ENCODE measurements around the gene CAMK1D.
A peak's percentile ranks its signal among the peaks of the same experiment; 100 is the strongest.
"Not testable (repeated sequence)": the region's sequence is repeated elsewhere in the genome, so short reads cannot be mapped to it uniquely, and the experiment has no call there.

The CAMK1D gene

DNA sequence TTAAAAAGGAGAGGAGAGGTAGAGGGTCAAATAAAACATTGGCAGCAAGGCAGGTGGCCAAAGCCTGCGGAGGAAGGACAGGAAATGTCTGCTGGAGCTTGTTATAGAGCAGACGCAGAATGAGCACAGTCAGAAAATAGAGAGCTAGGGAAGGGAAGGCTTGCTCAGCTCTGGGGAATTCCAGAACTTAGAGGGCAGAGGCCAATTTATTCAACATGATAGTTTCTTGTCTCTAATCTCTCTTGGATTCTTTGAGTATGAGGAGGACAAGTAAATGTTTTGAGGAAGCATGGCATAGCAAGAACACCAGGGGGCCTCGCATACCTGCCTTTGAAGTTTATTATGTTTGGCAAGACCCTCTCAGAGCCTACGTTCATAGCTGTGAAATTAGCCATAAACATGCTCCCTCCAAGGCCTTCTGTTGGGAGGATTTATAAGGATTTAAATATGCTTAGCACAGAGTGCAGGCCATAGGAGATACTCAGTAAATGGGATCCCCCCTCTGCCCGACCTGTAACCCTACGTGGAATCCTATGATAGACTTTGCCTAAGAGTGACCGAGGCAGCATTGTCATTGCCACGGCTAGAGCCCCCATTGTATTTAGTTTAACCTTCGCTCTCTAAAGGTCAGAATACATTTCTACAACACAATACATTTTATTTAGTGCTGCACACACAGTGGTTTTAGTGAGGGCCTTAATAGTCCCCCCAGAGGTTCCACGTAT lies 358.3 kb downstream of the CAMK1D start:
- DNase-seq, result peak; percentile 75

DNA sequence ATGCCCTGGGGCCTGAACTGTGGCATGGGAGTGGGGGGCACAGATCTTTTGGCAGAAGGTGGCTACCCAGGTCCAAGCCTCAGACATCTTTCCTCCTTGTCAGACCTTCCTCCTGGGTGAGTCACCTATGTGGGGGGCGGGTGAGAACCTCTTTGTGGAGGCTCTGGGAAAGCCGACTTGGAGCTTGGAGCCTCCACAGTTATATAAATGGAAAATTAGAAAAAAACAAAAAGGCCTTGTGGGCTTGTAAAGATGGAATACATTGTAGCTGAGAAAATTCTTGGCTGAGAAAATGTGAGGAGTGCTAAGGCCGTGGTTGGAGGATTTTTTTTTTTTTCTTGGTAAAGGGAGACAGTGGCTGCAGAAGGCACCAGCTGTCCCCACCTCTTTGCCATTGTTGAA lies 359.7 kb downstream of the CAMK1D start:
- DNase-seq, result peak; percentile 60

DNA sequence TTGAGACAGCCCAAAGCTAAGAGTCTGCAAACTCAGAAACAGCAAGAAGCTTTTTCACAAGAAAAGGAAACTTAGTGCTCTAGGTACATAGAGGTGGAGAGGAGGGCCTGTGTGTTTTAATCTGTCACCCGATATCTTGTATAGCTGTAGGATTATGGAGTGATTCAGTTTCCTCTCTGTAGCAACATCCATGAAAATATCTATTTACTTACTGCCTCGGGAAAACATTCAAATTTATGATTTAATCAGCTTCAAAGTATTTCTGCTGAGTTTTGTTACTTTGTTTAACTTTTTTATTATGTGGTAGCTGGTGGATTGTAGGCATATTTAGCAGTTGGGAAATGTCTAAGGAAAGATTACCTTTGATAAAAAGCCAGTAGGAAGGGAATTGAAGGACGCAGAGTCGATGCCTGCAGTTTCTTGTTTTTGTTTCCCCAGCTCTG lies 360.2 kb downstream of the CAMK1D start:
- DNase-seq, result no peak

DNA sequence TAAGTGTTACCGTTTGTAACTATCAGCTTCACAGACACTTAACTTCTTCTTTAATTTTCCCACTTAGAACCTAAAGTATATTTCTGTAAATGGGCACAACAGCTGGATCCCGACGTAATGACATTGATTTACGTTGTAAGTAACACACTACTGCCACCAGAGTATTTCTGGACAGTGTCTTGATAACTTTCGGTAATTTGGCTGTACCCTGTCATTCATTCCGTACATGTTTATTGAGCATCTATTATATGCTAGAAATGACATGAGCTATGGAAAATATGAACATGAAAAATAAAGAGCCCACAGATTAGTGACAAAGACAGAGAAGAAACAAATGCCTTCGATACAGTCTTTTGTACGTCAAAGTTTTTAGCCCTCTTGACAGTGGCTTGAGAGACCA lies 360.8 kb downstream of the CAMK1D start:
- no peak for DNase-seq

DNA sequence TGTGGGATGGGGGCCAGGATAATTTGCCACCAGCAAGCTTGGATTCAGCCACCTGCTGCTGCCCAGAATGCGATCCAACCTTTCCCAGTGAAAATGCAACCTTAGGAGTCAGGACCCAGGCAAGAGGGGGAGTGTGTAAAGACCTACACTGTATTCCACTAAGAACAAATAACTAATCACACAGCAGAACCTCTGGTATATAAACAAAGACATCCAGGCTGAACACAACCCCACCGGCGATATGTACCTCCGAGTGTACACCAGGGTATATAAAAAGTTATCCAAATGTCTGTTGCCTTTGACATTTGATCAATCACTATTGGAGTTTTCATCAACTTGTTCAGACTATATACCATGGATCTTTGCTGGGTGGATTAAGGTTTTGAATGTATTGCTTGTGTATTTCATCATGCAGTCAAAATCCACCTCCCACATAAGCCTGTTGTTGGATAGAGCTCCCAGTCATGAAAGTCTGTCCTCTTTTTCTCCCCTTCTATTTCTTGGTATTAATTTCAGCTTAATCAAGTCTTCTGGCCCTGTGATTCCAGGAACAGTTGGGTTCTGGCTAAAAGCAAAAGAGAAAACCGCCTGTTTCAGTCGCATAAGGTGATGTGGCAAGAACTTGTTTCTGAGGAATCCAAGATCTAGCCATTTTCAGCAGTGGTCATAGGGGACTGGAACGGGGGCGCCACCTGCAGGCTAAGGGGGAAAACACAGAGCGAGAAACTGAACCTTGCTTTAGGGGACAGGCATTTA lies 361.4 kb downstream of the CAMK1D start:
- peak; percentile 87 for DNase-seq

DNA sequence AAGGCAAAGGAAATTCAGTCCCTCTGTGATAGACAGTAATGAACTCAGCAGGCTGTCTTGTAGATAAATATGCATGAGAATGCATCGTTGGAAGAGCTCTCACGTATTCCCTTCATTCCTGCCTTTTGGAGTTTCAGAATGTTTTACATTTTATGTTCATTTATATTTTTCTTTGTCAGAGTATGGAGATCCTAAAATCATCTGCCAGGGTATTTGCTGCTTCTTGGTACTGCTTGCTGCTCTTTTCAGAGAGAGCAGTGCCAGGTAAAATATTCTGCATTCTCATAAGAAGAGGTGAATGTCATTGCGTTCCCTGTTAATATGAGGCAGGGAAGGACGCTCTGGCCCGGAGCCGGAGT lies 362.0 kb downstream of the CAMK1D start:
- DNase-seq, result no peak

DNA sequence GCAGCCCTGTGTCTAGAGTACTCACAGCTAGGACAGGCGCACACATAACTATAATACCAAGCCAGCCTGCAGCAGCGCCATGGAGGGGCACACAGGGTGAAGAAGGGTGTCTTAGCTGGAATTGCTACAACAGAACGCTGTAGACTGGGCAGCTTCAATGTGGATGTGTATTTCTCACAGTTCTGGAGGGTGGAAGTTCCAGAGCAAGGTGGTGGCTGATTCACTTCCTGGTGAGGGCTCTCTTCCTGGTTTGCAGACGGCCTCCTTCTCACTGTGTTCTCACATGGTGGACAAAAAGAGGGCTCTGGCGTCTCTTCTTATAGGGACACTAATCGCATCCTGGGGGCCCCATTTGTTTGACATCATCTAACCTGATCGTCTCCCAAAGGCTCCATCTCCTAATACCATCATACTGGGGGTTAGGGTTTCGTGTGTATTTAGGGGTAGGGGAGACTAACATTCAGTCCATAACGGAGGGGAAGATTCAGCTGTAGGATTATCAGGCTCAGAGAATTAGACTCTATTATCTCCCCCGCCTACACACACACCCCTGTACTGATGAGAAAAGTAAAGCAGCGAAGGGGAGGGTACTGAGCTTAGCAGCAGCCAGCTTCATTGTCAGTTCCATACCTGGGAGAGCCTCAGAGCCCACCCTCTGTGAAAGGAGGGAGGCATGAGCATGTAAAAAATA lies 363.1 kb downstream of the CAMK1D start:
- no peak for DNase-seq

DNA sequence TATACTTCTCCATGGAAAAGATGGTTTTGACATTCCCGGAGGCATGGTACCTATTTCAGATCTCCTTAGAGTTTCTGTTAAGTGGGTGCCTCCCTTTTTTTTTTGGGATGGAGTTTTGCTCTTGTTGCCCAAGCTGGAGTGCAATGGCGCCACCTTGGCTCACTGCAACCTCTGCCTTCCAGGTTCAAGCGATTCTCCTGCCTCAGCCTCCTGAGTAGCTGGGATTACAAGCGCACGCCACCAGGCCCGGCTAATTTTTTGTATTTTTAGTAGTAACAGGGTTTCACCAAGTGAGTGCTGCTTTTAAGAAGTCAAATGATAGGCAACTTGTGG lies 363.6 kb downstream of the CAMK1D start:
- DNase-seq, result not testable (repeated sequence)

DNA sequence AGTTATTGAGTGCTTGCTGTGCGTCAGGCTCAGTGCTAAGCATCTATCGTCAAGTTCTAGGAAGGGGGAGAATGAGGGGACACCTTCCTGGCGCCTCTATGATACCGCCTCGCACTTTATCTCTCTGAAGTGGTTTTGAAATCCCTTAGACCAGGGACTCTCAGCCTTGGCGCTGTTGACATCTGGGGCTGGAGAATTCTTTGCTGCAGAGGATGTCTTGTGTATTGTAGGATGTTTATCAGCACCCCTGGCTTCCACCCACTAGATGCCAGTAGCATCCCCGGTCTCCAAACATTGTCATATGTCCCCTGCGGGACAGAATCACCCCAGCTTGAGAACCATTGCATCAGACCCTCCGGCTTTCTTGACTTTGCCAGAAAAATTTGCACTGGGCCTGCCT lies 366.7 kb downstream of the CAMK1D start:
- DNase-seq, result no peak

DNA sequence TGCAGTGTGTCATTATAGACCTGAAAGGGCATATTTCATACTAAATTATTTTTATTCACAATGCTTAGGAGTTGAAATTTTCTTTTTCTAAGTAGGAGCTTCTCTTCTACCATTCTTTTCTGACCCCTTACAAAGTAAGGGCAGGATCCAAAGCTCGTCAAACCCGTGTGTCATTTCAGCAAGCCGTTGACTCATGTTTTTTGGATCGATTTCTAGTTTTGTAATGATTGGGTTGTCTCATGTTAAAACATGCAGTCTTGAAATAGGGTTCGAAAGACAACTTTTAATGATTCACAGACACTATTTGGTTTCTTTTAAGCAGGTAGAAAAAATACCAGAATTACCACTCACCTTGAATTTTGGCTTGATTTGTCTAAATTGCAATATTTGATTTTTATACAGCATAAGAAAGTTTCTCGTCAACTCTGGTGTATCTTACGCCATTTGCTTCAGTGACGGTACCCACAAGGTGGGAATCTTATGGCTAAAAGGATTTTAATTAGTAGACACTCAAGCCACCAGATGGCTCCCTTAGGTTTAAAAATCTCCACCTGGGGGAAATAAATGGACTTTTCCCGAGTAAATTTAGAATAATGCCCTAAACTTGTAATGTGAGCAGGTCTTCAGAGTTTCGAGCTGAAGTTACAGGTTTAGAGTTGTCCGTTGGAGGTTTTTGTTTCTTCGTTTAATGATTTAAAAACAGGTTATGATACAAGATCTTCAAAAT lies 368.8 kb downstream of the CAMK1D start:
- no peak for DNase-seq

DNA sequence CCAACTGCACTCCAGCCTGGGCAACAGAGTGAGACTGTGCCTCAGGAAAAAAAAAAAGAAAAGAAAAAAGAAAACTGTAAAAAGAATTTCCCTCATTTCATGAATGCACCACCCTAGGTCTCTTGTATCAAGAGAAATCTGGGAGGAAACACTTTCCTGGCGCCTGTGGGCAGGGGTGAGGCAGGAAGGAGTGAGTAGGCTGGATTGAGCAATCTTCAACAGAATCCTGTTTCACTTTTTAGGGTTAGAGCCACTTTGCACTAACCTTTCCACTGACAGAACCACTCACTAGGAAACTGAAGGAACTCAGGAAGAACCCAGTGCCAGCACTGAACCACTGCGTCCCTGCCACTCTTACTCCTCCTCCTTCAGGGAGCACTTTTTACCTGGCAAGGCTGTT lies 370.0 kb downstream of the CAMK1D start:
- no peak for DNase-seq

DNA sequence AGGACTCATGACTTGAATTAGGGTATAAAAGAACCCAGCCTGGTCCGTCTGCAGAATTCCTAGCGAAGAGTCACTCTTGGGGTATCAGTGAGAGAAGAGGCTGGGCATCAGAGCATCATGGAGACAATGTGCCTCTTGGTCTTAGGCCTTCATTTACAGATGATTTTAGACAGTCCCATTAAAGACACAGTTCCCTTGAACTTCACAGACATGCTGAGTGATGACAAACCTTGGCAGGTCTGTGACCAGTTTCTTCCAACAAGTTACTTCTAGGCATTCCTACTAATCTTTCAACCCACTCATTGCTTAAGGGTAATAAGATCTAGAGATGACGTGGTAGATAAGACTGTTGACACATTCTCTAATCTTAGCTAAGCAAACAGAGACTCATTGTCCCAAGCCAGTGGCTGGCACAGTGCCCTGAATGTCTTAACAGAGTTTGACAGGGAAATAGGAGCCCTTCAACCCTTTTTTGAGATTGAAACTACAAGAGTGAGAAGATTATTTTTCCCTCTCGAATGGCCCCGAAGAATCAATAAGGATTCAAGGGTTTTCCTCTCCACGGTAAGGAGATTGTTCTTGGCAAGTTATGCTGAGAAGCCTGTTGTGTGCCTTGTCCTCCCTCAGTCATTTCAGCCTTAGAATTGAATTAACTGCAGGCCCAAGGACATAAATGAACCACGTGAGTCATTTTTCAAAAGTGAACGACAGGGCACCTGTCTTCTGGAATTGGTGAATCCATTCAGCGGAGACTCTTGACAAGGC lies 371.1 kb downstream of the CAMK1D start:
- DNase-seq, result peak; percentile 76

DNA sequence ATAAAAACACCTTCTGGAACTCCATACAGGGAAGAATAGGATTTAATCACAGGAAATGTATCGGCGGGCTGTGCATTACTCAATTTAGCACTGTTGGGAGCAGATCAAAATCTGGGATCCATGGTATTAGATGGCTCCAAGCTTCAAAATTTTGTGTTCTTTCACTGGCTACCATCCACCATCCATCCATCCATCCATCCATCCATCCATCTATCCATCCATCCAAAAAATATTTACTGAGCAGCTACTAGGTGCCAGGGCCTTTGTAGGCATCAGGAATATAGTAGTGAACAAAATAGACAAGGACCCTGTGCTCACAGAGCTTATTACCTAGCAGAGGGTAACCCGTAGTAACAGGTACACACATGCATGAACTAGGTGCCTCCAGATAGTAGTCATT lies 372.0 kb downstream of the CAMK1D start:
- DNase-seq, result no peak

DNA sequence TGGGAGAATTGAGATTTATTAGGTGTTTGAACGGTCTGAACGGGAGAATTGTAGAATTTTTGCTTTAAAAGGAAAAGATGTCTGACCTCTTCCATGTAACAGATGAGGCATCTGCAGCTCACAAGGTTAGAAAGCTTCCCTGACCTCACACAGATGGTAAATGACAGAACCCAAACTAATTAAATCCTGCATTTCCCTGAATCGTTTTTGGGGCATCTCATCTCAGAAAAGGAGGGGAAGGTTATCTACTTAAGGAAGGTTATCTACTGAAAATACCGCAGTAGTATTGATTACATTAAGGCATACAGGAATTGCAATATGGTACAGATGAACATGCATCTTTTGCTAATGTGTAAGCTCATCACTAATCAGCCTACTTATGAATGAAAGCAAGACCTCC lies 373.9 kb downstream of the CAMK1D start:
- no peak for DNase-seq

DNA sequence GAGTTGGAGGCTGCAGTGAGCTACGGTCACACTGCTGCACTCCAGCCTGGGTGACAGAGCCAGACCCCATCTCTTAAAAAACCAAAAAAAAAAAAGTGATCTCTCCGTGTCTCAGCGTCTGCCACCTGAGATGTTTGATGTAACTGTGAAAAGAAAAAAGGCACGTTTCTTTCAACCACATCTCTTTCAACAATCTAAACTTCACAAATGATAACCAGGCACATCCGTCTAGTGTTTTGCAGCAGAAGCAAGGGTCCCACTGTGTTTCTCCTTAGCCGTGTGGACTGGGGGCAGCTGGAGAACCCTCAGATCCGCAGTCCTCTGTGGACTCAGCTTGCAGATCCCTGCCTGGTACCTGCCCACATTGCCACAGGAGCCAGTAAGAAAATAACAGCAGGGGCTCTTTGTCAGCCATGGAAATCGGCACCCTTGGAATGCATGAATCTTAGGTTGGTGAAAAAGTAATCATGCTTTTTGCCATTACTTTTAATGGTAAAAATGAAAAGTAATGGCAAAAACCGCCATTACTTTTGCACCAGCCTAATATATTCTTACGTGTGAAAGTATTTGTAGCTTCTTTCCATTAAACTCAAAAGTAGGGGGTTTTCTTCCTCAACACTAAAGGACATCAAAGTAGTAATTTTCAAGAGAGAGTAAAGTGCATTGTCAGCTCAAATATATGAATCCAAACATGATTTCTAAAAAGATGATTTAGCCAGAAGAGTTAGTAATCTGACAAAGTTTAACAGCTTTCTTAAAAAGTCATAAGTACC lies 375.6 kb downstream of the CAMK1D start:
- DNase-seq, result no peak

DNA sequence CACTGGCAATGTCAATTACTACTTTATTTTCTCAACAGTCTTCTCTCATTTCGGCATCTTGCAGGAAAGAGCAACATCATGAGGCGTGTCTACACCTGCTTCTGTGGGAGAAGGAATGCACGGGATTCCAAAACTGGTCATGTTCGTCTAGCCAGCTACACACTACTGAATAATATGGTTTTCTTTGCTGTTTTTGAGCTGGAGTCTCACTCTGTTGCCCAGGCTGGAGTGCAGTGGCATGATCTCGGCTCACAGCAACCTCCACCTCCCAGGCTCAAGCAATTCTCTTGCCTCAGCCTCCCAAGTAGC lies 376.2 kb downstream of the CAMK1D start:
- not testable (repeated sequence) for DNase-seq

DNA sequence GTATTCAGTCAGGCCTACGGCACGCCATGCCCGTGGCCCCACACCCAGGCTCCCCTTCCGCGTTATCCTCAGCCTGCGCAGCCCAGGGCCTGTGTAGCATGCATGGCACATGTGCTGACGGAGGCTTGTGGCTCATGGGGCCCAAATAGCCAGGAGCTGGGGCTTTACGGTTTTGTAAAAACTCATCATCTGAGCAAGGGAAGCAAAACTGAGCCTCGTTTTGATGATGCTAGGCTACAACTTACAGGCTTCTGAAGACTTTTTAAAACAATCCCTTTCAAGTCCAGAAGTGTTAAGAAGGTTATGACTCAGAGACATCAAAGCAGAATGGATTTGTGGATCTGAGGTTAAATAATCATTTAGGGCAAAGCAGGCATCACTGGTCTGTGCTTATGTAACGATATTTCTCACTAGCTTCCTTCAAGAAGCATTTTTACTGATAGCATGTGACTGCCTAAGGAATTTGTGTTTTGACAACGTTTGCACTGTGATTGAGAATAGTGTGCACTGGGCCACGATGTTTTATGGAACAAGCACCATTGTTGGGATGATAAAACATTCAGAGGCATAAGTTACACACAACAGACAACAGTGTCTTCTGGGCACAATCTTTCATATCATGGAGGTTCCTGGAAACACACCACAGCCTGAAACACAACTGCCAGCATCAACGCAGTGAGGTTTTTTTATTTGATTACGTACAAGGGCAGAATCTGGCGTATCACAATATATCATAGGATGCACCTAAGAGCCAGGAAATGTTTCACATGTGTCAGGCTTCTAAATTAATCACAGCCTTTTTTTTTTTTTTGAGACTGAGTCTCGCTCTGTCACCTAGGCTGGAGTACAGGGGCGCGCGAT lies 377.9 kb downstream of the CAMK1D start:
- DNase-seq, result no peak

DNA sequence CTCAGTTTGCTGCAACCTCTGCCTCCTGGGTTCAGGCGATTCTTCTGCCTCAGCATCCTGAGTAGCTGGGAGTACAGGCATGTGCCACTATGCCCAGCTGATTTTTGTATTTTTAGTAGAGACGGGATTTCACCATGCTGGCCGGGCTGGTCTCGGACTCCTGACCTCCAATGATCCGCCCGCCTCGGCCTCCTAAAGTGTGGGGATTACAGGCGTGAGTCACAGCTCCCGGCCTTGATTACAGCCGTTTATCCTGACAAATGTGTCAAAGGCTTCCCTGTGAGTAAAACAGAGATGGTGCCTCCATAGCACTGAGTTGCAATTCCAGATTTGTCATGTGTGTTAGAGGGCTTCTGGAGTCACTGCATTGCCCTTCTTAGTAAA lies 378.5 kb downstream of the CAMK1D start:
- peak; percentile 69 for DNase-seq

DNA sequence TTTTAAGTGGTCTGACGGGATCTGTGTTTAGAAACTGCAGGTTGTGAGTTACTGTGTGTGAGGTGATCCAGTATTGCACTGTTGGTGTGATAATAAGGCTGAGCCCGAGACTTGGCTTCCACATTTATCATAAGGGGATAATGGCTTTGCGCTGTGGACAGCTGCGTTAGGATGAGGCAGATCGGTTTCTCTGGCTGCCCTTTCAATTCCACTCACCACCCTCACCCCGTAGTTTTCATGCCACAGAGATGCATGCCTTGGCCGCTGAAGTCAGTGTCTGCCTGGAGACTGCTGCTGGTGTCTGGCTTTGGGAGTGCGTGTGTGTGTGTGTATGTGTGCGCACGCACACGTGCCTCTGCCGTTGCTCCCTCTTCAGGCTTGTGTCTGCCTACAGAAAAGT lies 379.1 kb downstream of the CAMK1D start:
- DNase-seq, result no peak

DNA sequence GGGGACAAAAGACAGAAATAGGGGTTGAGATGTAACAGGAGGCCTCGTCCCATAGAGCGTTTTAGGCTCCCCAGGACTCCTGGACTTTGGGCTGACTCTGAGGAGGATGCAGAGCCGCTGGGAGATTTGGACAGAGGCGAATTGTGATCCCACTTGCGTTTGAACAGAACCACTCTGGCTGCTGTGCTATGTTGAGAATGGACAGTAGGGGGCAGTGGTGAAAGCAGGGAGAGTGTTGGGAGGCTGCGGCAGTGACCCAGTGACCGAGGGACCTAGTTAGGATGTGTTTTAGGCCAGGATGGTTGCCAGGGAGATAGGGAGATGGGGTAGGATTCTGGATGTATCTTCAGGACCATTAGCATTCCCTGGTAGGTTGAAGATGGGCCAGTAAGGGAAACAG lies 380.5 kb downstream of the CAMK1D start:
- DNase-seq, result peak; percentile 68
